ENCODE results near the gene CRYM.

CRYM gene

GRCh38 chr16:21244518-21245215 is 33.4 kb downstream of the CRYM start:
- TF ChIP-seq, protein P1, sequence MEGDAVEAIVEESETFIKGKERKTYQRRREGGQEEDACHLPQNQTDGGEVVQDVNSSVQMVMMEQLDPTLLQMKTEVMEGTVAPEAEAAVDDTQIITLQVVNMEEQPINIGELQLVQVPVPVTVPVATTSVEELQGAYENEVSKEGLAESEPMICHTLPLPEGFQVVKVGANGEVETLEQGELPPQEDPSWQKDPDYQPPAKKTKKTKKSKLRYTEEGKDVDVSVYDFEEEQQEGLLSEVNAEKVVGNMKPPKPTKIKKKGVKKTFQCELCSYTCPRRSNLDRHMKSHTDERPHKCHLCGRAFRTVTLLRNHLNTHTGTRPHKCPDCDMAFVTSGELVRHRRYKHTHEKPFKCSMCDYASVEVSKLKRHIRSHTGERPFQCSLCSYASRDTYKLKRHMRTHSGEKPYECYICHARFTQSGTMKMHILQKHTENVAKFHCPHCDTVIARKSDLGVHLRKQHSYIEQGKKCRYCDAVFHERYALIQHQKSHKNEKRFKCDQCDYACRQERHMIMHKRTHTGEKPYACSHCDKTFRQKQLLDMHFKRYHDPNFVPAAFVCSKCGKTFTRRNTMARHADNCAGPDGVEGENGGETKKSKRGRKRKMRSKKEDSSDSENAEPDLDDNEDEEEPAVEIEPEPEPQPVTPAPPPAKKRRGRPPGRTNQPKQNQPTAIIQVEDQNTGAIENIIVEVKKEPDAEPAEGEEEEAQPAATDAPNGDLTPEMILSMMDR (IDR thresholded peaks at IDR 0.05; ENCODE audit: borderline replicate concordance, control extremely low read depth, extremely low read depth, insufficient read depth, missing control alignments), result no peak
- DNase-seq (ENCODE audit: low spot score), result no peak
- in situ Hi-C loops (cut with MboI; ENCODE audit: low sequenced_read_pairs, unreplicated experiment), result no loop called here

DNA sequence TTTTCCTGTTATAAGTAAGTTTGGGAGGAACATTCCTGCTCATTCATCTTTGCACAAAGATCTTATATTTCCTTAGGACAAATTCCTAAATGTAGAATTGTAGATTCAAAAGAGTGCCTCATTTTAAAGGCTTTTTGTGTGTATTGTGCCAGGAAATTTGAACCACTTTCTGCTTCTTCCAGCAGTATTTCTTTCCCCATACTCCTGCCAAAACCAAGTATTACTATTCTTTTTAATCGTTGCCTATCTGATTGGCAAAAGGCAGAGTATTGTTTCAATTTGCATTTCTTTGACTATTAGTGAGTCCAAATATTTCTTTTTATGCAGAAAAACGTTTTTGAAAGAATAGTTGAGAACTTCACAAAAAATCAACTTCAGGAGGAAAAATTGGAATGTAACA is 35.3 kb downstream of the CRYM start:
- in situ Hi-C loops (cut with MboI; ENCODE audit: low sequenced_read_pairs, unreplicated experiment), result no loop called here
- TF ChIP-seq, protein P1 (IDR thresholded peaks at IDR 0.05; ENCODE audit: borderline replicate concordance, control extremely low read depth, extremely low read depth, insufficient read depth, missing control alignments), result no peak
- DNase-seq (ENCODE audit: low spot score), result no peak

GRCh38 chr16:21239646-21240045 is 38.4 kb downstream of the CRYM start:
- in situ Hi-C loops (cut with MboI; ENCODE audit: low sequenced_read_pairs, unreplicated experiment), result no loop called here
- DNase-seq (ENCODE audit: low spot score), result no peak

DNA sequence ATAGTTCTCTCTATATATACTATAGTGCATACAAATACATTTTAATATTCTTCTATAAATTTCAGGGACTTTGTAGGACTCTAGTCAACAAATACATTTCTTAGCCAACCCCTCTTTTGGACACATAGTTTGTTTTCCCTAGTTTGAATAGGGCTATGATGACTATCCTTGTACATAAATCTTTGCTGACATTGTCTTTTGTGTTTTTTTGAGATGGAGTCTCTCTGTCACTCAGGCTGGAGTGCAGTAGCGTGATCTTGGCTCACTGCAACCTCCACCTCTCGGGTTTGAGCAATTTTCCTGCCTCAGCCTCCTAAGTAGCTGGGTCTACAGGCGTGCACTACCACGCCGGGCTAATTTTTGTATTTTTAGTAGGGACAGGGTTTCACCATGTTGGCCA is 41.3 kb downstream of the CRYM start:
- TF ChIP-seq, protein P1 (IDR thresholded peaks at IDR 0.05; ENCODE audit: borderline replicate concordance, control extremely low read depth, extremely low read depth, insufficient read depth, missing control alignments), result no peak
- no peak for DNase-seq (ENCODE audit: low spot score)
- in situ Hi-C loops (cut with MboI; ENCODE audit: low sequenced_read_pairs, unreplicated experiment), result no loop called here

More at GRCh38 chr16:21239646-21240045, 38.4 kb downstream of the CRYM start:
- TF ChIP-seq, protein P1 (IDR thresholded peaks at IDR 0.05; ENCODE audit: borderline replicate concordance, control extremely low read depth, extremely low read depth, insufficient read depth, missing control alignments), result no peak

DNA sequence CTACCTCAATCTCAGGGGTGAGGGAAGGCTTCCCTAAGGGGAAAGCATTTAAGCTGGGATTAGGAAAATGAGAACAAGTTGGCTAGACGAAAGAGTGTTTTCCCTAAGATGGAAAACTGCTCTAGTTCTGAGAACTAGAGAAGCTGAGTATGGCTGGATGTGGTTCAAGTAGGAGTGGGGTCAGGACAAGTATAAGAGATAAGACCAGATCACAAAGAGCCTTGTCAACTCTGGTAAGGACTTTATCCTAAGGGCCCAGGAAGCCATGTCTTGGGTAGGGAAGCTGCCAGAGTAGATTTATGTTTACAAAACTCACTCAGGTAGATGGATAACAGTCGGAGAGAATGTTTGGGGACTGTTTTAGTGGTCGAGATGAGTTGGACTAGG is 42.9 kb downstream of the CRYM start:
- in situ Hi-C loops (cut with MboI; ENCODE audit: low sequenced_read_pairs, unreplicated experiment), result no loop called here

GRCh38 chr16:21233521-21234150 is 44.5 kb downstream of the CRYM start, which contains the start of gene ANKS4B:
Gene ANKS4B (plus strand): TSS chr16:21233699. CDS start chr16:21233738, 39 bp downstream.
- TF ChIP-seq, protein P1 (IDR thresholded peaks at IDR 0.05; ENCODE audit: borderline replicate concordance, control extremely low read depth, extremely low read depth, insufficient read depth, missing control alignments), result no peak
- in situ Hi-C loops (cut with MboI; ENCODE audit: low sequenced_read_pairs, unreplicated experiment), result no loop called here
- DNase-seq (ENCODE audit: low spot score), result no peak

More for the DNA sequence above, 42.9 kb downstream of the CRYM start:
- TF ChIP-seq, protein P1 (IDR thresholded peaks at IDR 0.05; ENCODE audit: borderline replicate concordance, control extremely low read depth, extremely low read depth, insufficient read depth, missing control alignments), result no peak
- no peak for DNase-seq (ENCODE audit: low spot score)

Measured in GM13976 (cell line).